Inferior parietal cortex (tissue), 1 donor: ENCODE measurements around the gene MUC5AC.
"Not testable (repeated sequence)": the region's sequence is repeated elsewhere in the genome, so short reads cannot be mapped to it uniquely, and the experiment has no call there.

Experiments used
- DNase-seq: peaks from one replicate; pipeline ENCODE4 v3.0.0-alpha.2; 2016; ENCODE audit errors: extremely low spot score

The MUC5AC gene

GRCh38 chr11:1207401-1208143, 49.8 kb downstream of the MUC5AC start:
- DNase-seq: no peak

DNA sequence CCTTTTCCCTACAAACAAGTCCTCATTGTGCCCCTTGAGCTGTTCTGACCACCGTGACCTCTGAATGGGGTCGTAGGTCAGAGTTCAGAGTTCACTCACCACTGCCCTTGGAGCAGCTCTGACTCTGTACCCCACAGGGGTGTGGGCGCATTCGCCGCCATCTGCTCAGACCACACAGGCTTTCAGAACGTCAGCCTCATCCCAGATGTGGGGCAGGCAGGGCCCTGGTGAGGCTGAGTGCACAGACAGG, 50.3 kb downstream of the MUC5AC start:
- no peak for DNase-seq

DNA sequence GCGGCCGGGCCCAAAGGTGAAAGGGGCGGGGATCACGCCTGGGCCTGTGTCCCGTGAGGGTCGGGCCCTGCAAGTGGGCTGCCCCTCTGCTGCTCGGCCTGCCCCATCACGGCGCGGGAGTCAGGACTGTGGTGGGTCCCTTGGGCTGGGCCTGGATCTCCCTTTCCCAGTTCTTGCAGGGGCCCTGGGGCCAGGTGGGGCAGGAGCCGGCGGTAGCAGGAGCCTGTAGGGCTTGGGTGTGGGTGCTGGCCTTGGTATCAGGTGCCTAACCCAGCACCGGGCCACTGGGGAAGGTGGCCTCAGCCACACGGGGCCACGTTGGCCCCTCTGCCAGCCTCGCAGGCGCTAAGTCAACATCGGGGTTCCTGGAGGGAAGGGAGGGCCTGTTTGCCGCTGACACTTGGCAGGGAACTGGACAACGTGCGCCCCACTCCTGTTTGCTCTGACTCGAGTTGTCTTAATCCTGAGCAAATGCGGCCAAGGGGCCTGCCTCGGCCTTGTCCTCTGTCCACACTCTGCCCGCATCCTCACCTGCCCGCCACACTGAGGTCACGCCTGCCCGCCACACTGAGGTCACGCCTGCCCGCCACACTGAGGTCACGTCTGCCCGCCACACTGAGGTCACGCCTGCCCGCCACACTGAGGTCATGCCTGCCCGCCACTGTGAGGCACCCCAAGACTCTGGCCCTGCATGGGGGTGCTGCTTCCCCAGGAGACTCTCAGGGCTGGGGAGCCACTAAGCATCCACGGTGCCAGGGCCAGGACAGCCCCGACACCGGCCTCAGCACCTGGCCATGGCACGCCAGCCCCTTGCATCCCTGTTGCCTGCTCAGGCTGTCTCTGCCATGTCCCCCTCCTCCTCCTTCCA, 50.9 kb downstream of the MUC5AC start:
- no peak for DNase-seq

- DNase-seq: no peak
Observed at GRCh38 chr11:1209371-1210057, 51.8 kb downstream of the MUC5AC start.

GRCh38 chr11:1211838-1212237, 54.1 kb downstream of the MUC5AC start:
- DNase-seq: no peak

- DNase-seq: not testable (repeated sequence)
Observed at GRCh38 chr11:1215826-1216225, 58.1 kb downstream of the MUC5AC start.

DNA sequence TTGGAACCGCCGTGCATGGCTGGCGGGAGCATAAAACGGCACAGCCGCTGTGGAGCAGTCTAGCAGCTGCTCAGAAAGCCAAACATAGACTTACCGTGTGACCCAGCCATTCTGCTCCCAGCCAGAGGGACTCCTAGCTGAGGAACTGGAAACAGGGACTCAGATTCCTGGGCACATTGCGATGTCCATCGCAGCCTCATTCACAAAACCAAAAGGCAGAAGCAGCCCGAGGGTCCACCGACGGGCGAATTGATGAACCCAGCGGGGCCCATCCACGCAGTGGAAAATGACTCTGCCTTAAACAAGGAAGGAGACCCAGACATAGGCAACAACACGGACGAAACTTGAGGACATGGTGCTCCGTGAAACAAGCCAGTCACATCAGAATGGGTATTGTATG, 59.4 kb downstream of the MUC5AC start:
- DNase-seq: no peak

- DNase-seq: no peak
Observed at GRCh38 chr11:1218256-1218787, 60.6 kb downstream of the MUC5AC start.

GRCh38 chr11:1218788-1219445, 61.2 kb downstream of the MUC5AC start:
- no peak for DNase-seq

GRCh38 chr11:1219446-1219833, 61.7 kb downstream of the MUC5AC start:
- no peak for DNase-seq

DNA sequence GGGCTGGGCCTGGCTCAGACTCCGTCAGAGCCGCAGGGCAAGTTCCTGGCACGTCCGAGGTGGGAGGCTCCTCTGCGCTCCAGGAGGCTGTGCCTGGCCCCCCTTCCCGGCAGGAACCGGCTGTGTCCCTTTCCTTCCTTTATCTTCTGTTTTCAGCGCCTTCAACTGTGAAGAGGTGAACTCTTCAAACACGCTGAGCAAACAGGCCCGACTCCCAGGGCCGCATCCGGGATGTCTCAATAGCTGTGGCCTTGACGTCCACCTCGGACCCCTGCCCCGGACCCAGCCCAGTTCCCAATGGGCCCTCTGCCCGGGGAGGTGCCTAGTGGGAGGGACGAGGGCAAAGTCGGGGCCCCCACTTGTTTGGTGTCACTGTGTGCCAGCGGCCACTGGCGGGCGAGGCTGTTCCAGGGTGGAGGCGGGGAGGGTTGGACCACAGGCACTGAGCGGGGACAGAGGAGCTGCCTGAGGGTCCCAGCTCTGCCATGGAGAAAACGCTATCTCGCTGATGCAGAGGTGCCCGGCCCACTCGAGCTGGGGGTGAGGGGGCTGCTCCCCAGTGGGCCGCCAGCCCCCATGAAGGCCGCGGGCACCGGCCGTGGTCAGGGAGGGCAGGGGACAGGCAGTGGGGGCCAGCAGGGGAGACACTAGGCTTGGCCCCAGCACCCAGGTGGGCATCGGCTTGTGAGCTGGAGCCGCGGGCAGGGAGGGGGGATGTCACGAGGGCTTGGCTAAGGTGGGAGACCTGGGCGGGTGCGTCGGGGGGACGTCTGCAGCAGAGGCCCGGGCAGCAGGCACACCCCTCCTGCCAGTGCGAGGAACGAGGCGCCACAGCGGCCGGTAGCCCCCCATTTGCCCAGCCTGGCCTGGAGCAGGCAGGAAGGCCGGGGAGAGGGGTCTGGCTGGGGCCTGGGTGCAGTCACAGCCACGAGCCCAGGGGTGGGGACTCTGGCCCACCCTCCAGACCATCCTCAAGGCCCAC, 62.4 kb downstream of the MUC5AC start:
- DNase-seq: no peak

- DNase-seq: no peak
Observed at GRCh38 chr11:1220941-1221721, 63.4 kb downstream of the MUC5AC start.

DNA sequence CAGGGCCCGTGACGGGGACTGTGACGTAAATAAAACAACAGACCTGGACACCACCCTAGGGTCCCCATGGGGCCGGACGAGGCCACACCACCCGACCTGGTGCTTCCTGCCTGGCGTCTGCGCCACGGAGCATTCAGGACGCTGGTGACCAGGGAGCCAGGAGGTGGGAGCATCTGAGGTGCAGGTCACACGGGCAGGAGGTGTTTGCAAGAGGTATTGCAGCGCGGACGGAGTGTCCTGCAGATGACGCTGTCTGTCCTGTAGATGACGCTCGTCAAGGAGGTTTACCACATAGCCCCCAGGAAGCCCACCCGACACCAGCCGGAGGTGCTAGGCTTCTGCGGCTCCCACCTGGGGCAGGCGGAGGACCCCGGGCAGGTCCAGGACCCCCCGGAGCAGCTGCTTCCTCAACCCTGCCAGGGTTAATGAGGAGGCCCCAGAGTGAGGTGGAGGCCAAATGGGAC, 64.1 kb downstream of the MUC5AC start:
- no peak for DNase-seq

GRCh38 chr11:1222491-1223345, 65.0 kb downstream of the MUC5AC start, which contains the start of gene MUC5B:
TSS of gene MUC5B (plus strand) at chr11:1223066. CDS start at chr11:1223124, 58 bp downstream.
- DNase-seq: no peak

DNA sequence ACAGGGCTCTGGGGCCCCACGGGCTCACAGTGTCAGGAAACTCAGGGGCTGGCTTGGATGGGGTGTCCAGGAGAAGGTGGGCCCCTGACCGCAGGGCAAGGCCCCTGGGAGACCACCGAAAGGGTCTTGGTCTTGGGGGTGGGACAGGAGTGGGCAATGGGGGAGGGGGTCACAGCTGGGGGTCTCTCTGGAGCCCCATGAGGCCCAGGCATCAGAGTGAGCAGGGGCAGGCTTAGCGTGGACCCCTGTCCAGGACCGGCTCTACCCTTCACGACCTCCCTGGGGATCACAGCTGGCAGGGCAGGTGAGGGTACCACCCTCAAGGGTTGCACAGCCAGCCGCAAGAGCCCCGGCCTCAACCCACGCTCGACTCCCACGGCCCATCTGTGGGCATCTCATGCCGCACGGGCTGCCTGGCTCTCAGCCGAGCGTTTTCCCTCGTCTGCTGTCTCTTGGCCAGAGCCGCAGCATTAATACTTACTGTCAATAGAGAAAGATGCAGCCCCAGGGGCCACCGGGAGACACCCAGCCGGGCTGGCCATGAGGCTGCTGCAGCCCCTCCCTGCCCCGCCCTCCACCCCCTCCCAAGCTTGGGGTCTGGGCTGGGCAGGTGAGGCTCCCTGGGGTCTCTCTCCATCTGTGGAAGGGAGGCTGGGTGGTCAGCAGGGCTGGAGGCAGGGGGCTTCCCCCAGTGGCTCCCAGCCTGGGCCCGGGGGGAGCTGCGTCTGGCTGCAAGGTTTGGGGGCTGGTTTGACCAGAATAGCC, 65.8 kb downstream of the MUC5AC start:
- no peak for DNase-seq

GRCh38 chr11:1224111-1224490, 66.3 kb downstream of the MUC5AC start:
- no peak for DNase-seq

GRCh38 chr11:1224491-1225385, 67.0 kb downstream of the MUC5AC start:
- no peak for DNase-seq
